Measurements from ENCODE around the gene JMJD8.

DNA sequence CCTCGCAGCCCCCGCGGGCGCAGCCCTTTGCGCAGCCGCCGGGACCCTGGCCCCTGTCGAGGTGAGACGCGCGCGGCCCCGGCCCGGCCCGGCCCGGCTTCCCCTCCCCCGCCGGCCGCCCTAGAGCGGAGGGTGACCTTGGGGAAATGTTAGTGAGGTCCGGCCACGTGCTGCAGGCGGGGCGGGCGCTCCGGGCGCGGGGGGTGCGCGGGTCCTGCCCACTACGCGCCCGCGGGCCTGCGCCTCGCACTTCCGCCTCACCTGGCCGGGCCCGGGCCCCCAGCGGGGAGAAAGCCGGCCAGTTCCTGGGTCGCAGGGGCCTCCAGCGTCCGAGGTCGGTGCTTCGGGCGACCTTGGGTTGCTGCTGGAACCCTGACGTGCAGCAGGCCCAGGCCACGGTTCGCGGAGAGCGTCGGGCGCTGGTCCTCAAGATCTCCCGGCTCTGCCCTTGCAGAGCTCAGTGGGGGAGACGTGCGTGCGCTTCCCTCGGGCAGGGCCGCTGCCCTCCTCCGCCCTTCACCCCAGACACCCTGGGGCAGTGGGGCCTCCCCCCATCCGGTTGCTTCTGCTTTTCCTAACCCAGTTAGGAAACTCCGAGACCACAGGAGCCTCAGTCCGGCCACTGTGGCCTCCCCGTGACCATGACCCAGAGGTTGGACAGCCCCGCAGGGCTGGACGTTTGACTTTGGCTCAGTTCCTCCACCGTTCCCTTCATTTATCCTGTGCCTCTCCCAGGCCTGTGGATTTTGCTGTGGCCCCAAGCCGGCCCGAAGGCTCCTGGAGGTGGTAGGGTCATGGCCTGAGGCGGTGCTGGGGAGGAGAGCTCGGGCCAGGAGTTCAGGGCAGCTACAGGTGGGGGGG lies 41.7 kb downstream of the JMJD8 start:
- TF ChIP-seq, protein P1, sequence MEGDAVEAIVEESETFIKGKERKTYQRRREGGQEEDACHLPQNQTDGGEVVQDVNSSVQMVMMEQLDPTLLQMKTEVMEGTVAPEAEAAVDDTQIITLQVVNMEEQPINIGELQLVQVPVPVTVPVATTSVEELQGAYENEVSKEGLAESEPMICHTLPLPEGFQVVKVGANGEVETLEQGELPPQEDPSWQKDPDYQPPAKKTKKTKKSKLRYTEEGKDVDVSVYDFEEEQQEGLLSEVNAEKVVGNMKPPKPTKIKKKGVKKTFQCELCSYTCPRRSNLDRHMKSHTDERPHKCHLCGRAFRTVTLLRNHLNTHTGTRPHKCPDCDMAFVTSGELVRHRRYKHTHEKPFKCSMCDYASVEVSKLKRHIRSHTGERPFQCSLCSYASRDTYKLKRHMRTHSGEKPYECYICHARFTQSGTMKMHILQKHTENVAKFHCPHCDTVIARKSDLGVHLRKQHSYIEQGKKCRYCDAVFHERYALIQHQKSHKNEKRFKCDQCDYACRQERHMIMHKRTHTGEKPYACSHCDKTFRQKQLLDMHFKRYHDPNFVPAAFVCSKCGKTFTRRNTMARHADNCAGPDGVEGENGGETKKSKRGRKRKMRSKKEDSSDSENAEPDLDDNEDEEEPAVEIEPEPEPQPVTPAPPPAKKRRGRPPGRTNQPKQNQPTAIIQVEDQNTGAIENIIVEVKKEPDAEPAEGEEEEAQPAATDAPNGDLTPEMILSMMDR (IDR thresholded peaks at IDR 0.05), result no peak
- no peak for TF ChIP-seq EP300 (IDR thresholded peaks at IDR 0.05)

Data from tibial nerve (tissue), 4 donors.